GF-D8 (cell line): ENCODE measurements around the gene C2.
"Not testable (repeated sequence)": the region's sequence is repeated elsewhere in the genome, so short reads cannot be mapped to it uniquely, and the experiment has no call there.

Experiments used
- DNase-seq: peaks from one replicate; lab custom pipeline; 2025; lab: John Stamatoyannopoulos, UW

Gene C2

GRCh38 chr6:31979238-31979898, 51.9 kb downstream of the C2 start:
- no peak for DNase-seq

- not testable (repeated sequence) for DNase-seq
These were observed 52.8 kb downstream of the C2 start for GRCh38 chr6:31980195-31980876.

- not testable (repeated sequence) for DNase-seq
These were observed 53.5 kb downstream of the C2 start for GRCh38 chr6:31980998-31981397.

GRCh38 chr6:31981744-31982143, 54.2 kb downstream of the C2 start, which contains the start of gene C4A:
Gene C4A, plus strand, starts transcription at chr6:31982057. Its CDS starts 51 bp downstream, at chr6:31982108.
- not testable (repeated sequence) for DNase-seq

GRCh38 chr6:31989363-31989762, 61.8 kb downstream of the C2 start:
- not testable (repeated sequence) for DNase-seq

- not testable (repeated sequence) for DNase-seq
These were observed 66.9 kb downstream of the C2 start for GRCh38 chr6:31994421-31994820.
